ENCODE data around the gene ZBTB14. TPM values are rescaled to one million over a fixed set of nuclear protein-coding genes. Genes with fewer than 3 reads are reported as not detected.

ZBTB14 gene
- total RNA-seq, 8 experiments from 2014 or later, result 5.2 to 20.5 (median 16.5) TPM

- Histone ChIP-seq H3K4me1 (replicated peaks in 1 of 2) (no peaks in the 10 kb centered on the region), H3K27ac (no peak overlapping the region), H3K4me3 (no peak overlapping the region)
- in situ Hi-C loops (cut with MboI; ENCODE audit: low pct_unique_long_range_greater_than_20kb in 2 of 9, low sequenced_read_pairs in 9 of 9, unreplicated experiment in 9 of 9), result no loop called here
- WGBS, 10 experiments, result 30 to 100% (median 76%) methylated on average over 1 to 4 of the region's 4 CpGs
- no peak for ATAC-seq (replicated peaks in 6 of 8)
Observed at GRCh38 chr18:5302606-5303005, 7.1 kb upstream of the ZBTB14 start.

DNA sequence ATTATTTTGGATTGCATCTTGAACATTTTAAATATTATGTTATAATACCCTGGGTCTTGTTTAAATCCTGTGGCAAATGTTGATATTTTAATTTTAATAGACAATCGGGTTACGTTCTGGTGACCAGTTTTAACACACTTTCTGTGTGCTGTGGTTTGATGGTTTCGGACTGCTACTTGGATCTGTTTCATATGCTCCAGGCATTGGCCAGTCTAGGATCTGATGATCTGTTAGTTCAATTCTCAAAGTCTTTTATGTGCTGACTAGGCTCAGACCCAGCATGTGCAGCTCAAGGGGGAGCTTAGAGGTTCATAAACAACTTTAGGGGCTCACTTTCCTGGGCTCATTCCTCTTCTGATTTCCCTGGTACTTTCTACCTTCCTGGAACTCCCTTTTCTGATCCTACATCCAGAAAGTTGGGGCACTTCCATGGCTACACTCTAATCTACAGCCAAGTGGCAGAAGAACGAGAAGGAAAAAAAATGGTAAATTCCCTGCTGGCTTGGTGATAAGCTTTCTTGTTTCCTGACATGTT, 5.0 kb upstream of the ZBTB14 start:
- in situ Hi-C loops (cut with MboI; ENCODE audit: low pct_unique_long_range_greater_than_20kb in 2 of 9, low sequenced_read_pairs in 9 of 9, unreplicated experiment in 9 of 9), result no loop called here
- Histone ChIP-seq H3K27ac (no peak overlapping the region), H3K4me3 (no peak overlapping the region), H3K4me1 (replicated peaks in 1 of 2) (peaks cover 3 to 5% of the 10 kb centered on the region in 2 donors)
- ATAC-seq (replicated peaks in 6 of 8), result no peak
- 33 to 100% (median 80%) methylated on average over 1 to 4 of the region's 4 CpGs for WGBS, 10 experiments

GRCh38 chr18:5298156-5298852, 2.8 kb upstream of the ZBTB14 start:
- Histone ChIP-seq H3K27ac (no peak overlapping the region), H3K4me3 (no peak overlapping the region), H3K4me1 (replicated peaks in 1 of 2) (peaks cover 6 to 13% of the 10 kb centered on the region in 2 donors)
- 70 to 100% (median 86%) methylated on average over 2 to 13 of the region's 16 CpGs; no CpG with 5 or more reads in 1 of the 10 experiments for WGBS, 10 experiments
- in situ Hi-C loops (cut with MboI; ENCODE audit: low pct_unique_long_range_greater_than_20kb in 2 of 9, low sequenced_read_pairs in 9 of 9, unreplicated experiment in 9 of 9), result loop anchor here in 1 of 9 experiments (10.0 kb wide), 1 partner anchor 54 kb away; no protein-coding TSS in a partner anchor
- ATAC-seq (replicated peaks in 6 of 8), result no peak

DNA sequence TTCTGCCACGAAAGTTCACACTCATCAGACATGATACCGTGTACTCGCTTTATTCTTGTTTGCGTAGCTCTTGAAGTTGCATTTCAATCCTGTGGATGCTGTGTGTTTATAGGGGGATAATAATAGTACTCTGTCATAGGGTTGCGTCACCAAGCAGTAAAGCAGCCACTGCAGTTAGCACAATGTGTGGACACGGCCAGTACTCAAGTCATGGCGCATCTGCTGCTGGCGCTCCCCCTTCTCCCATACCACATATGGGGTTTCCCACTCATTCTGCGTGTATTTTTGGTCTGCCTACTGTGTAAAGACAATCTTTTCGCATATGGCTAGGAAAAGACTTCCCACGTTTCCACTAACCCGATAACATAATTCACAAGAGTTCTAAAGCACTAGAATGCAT, 2.1 kb upstream of the ZBTB14 start:
- Histone ChIP-seq H3K4me3 (peak overlapping the region in 1 of 5 donors; percentile 82), H3K4me1 (replicated peaks in 1 of 2) (peaks cover 6 to 13% of the 10 kb centered on the region in 2 donors), H3K27ac (no peak overlapping the region)
- no peak for ATAC-seq (replicated peaks in 6 of 8)
- WGBS, 10 experiments, result 91 to 100% (median 95%) methylated on average over 2 to 11 of the region's 12 CpGs; no CpG with 5 or more reads in 1 of the 10 experiments
- in situ Hi-C loops (cut with MboI; ENCODE audit: low pct_unique_long_range_greater_than_20kb in 2 of 9, low sequenced_read_pairs in 9 of 9, unreplicated experiment in 9 of 9), result loop anchor here in 1 of 9 experiments (10.0 kb wide), 1 partner anchor 53 kb away; no protein-coding TSS in a partner anchor

DNA sequence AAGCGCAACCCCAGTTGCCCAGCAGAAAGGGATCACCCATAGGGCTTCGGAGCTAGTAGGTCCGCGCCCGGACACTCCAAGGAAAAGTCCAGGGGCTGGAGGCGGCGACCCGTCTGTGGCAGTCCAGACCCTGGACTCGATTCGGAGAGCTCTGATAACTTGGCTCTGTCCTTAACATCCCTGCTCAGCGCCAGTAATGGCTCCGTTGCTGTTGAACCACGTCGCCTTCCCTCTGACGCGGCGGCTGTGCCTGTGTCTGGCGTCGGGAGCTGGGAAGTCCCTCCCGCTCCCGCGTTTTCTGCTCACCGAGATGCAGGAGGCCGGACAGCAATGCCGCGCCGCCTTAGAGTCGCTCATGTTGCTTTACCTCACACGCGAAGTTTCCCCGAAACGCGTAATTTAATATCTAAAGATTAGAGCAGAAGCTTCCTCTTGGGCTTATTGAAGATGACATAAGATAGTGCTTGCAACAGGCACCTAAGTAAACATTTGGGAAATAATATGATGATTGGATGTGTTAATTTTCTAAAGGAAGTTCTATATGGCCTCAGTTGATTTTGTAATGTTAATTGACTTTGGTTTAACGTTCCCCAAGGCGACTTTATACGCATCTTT, 1.3 kb upstream of the ZBTB14 start:
- in situ Hi-C loops (cut with MboI; ENCODE audit: low pct_unique_long_range_greater_than_20kb in 2 of 9, low sequenced_read_pairs in 9 of 9, unreplicated experiment in 9 of 9), result loop anchor here in 1 of 9 experiments (10.0 kb wide), 1 partner anchor 52 kb away; no protein-coding TSS in a partner anchor
- H3K4me3 ChIP-seq, result peak overlapping the region; percentile 51 to 83 (median 63)
- H3K4me1 ChIP-seq (replicated peaks in 1 of 2), result peaks cover 6 to 13% of the 10 kb centered on the region in 2 donors
- peak overlapping the region; percentile 88 to 90 for H3K27ac ChIP-seq
- WGBS, 10 experiments, result 4 to 21% (median 8%) methylated on average over 5 to 29 of the region's 36 CpGs; no CpG with 5 or more reads in 1 of the 10 experiments
- ATAC-seq (replicated peaks in 6 of 8), result peak; percentile 24 to 60 (median 47)

- in situ Hi-C loops (cut with MboI; ENCODE audit: low pct_unique_long_range_greater_than_20kb in 2 of 9, low sequenced_read_pairs in 9 of 9, unreplicated experiment in 9 of 9), result loop anchor here in 1 of 9 experiments (10.0 kb wide), 1 partner anchor 51 kb away; no protein-coding TSS in a partner anchor
Observed at GRCh38 chr18:5295981-5296705, 617 bp upstream of the ZBTB14 start.

GRCh38 chr18:5294457-5295230, 882 bp downstream of the ZBTB14 start:
- Histone ChIP-seq H3K4me3 (peak overlapping the region; percentile 51 to 83 (median 63)), H3K27ac (peak overlapping the region; percentile 93 to 94), H3K4me1 (replicated peaks in 1 of 2) (peaks cover 6 to 13% of the 10 kb centered on the region in 2 donors)
- peak in 4 of 8 experiments; percentile 0 to 9 (median 8) for ATAC-seq (replicated peaks in 6 of 8)
- 0 to 4% (median 0%) methylated on average over 1 to 19 of the region's 58 CpGs; no CpG with 5 or more reads in 4 of the 10 experiments for WGBS, 10 experiments
- in situ Hi-C loops (cut with MboI; ENCODE audit: low pct_unique_long_range_greater_than_20kb in 2 of 9, low sequenced_read_pairs in 9 of 9, unreplicated experiment in 9 of 9), result loop anchor here in 1 of 9 experiments (10.0 kb wide), 1 partner anchor 50 kb away; no protein-coding TSS in a partner anchor

More at GRCh38 chr18:5295981-5296705, 617 bp upstream of the ZBTB14 start:
- peak overlapping the region; percentile 93 to 94 for H3K27ac ChIP-seq
- ATAC-seq (replicated peaks in 6 of 8), result peak; percentile 55 to 78 (median 74)
- H3K4me3 ChIP-seq, result peak overlapping the region; percentile 51 to 83 (median 63)
- WGBS, 10 experiments, result 0% methylated on average over 2 of the region's 95 CpGs; no CpG with 5 or more reads in 9 of the 10 experiments
- H3K4me1 ChIP-seq (replicated peaks in 1 of 2), result peaks cover 6 to 13% of the 10 kb centered on the region in 2 donors

DNA sequence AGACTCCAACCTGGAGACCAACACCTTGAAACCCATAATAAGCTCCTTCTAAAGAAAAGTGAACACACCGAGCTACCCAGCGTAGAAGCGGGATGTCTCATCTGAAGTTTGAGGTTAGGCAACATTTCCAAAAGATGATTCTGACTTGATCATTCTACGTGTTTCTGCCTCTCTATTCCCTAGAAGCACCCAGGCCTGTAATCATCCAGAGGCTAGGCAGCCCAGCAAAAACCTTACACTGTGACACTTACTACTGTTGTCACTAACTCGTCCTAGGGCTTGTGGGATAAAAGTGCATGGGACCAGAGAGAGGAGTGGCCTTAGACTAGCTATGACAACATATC, 1.4 kb downstream of the ZBTB14 start:
- in situ Hi-C loops (cut with MboI; ENCODE audit: low pct_unique_long_range_greater_than_20kb in 2 of 9, low sequenced_read_pairs in 9 of 9, unreplicated experiment in 9 of 9), result loop anchor here in 1 of 9 experiments (10.0 kb wide), 1 partner anchor 49 kb away; no protein-coding TSS in a partner anchor
- ATAC-seq (replicated peaks in 6 of 8), result no peak
- H3K27ac ChIP-seq, result peak overlapping the region in 1 of 2 donors; percentile 94
- 25 to 87% (median 76%) methylated on average over 1 to 5 of the region's 5 CpGs; no CpG with 5 or more reads in 2 of the 10 experiments for WGBS, 10 experiments
- H3K4me3 ChIP-seq, result peak overlapping the region; percentile 51 to 83 (median 63)
- peaks cover 6 to 13% of the 10 kb centered on the region in 2 donors for H3K4me1 ChIP-seq (replicated peaks in 1 of 2)

- WGBS, 10 experiments, result 31 to 90% (median 59%) methylated on average over 2 of the region's 2 CpGs; no CpG with 5 or more reads in 6 of the 10 experiments
- in situ Hi-C loops (cut with MboI; ENCODE audit: low pct_unique_long_range_greater_than_20kb in 2 of 9, low sequenced_read_pairs in 9 of 9, unreplicated experiment in 9 of 9), result no loop called here
- no peak for ATAC-seq (replicated peaks in 6 of 8)
- Histone ChIP-seq H3K27ac (no peak overlapping the region), H3K4me1 (replicated peaks in 1 of 2) (peaks cover 0 to under 1% of the 10 kb centered on the region in 2 donors), H3K4me3 (no peak overlapping the region)
Observed at GRCh38 chr18:5288517-5288935, 7.0 kb downstream of the ZBTB14 start.

DNA sequence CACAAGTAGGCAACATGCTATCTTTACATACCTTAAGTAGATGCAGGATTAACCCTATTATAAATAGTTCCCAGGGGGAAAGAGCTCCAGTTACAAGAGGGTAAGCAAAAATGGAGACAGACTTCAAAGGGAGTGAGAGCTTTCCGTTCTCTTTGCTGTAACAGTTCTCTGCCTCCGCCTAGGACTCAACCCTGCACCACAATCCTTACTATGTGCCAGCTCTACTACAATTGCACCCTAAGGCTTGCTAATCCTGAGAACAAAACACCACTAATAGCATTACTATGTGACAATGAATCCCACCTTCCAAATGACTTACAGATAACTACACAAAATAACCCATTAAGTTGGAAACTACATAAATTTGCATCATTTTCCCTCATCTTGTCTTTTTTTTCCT, 7.7 kb downstream of the ZBTB14 start:
- ATAC-seq (replicated peaks in 6 of 8), result peak in 1 of 8 experiments; percentile 35
- Histone ChIP-seq H3K27ac (no peak overlapping the region), H3K4me1 (replicated peaks in 1 of 2) (no peaks in the 10 kb centered on the region), H3K4me3 (no peak overlapping the region)
- WGBS, 10 experiments, result 58 to 93% (median 79%) methylated on average over 2 of the region's 2 CpGs; no CpG with 5 or more reads in 6 of the 10 experiments
- in situ Hi-C loops (cut with MboI; ENCODE audit: low pct_unique_long_range_greater_than_20kb in 2 of 9, low sequenced_read_pairs in 9 of 9, unreplicated experiment in 9 of 9), result no loop called here

- ATAC-seq (replicated peaks in 6 of 8), result no peak
- in situ Hi-C loops (cut with MboI; ENCODE audit: low pct_unique_long_range_greater_than_20kb in 2 of 9, low sequenced_read_pairs in 9 of 9, unreplicated experiment in 9 of 9), result no loop called here
- no peak overlapping the region for H3K27ac ChIP-seq
Observed at GRCh38 chr18:5286525-5286924, 9.0 kb downstream of the ZBTB14 start.

GRCh38 chr18:5285326-5285725, 10.2 kb downstream of the ZBTB14 start:
- H3K27ac ChIP-seq, result no peak overlapping the region
- in situ Hi-C loops (cut with MboI; ENCODE audit: low pct_unique_long_range_greater_than_20kb in 2 of 9, low sequenced_read_pairs in 9 of 9, unreplicated experiment in 9 of 9), result no loop called here
- no peaks in the 10 kb centered on the region for H3K4me1 ChIP-seq (replicated peaks in 1 of 2)
- H3K4me3 ChIP-seq, result no peak overlapping the region
- 14 to 100% (median 70%) methylated on average over 1 to 2 of the region's 2 CpGs; no CpG with 5 or more reads in 4 of the 10 experiments for WGBS, 10 experiments
- peak in 1 of 8 experiments; percentile 47 for ATAC-seq (replicated peaks in 6 of 8)

More at GRCh38 chr18:5286525-5286924, 9.0 kb downstream of the ZBTB14 start:
- Histone ChIP-seq H3K4me1 (replicated peaks in 1 of 2) (no peaks in the 10 kb centered on the region), H3K4me3 (no peak overlapping the region)
